DND-41 (cell line): Measurements from ENCODE around the gene SUCO.

Experiments
- ATAC-seq: fragments of 200-7000 bp; cut with Tn5 transposase; 3 replicates; pipeline ENCODE4 v1.9.1; 2021; ENCODE audit warnings: low read depth; ENCODE audit not compliant: insufficient read depth
- DNase-seq: peaks from one replicate; pipeline ENCODE4 v3.0.0-alpha.2; 2020
- H2AFZ ChIP-seq: 2 replicates; pipeline ENCODE4 v1.6.0; 2012; ENCODE audit warnings: low read depth, low read length
- H3K27ac ChIP-seq: 2 replicates; pipeline ENCODE4 v1.5.1; 2012; ENCODE audit warnings: low read length, inconsistent platforms
- H3K27me3 ChIP-seq: fragments of 200-600 bp; sonication (generic); 2 replicates; pipeline ENCODE4 v1.6.0; 2012; ENCODE audit warnings: low read length, mild to moderate bottlenecking, inconsistent platforms; ENCODE audit not compliant: insufficient read depth, poor library complexity
- H3K36me3 ChIP-seq: 2 replicates; pipeline ENCODE4 v1.5.1; 2012; ENCODE audit warnings: low read length, inconsistent platforms; ENCODE audit not compliant: insufficient read depth
- H3K4me1 ChIP-seq: 2 replicates; pipeline ENCODE4 v1.5.1; 2012; ENCODE audit warnings: mild to moderate bottlenecking, low read length; ENCODE audit not compliant: insufficient read depth
- H3K4me2 ChIP-seq: 2 replicates; pipeline ENCODE4 v1.6.0; 2012; ENCODE audit warnings: mild to moderate bottlenecking, moderate library complexity, low read length, inconsistent platforms; ENCODE audit not compliant: insufficient read depth
- H3K4me3 ChIP-seq, 2 experiments: fragments of 200-600 bp in 1 of 2; shearing (Covaris generic) in 1 of 2; 2 replicates each; pipeline ENCODE4 v1.5.1; 2012 to 2016; ENCODE audit warnings: inconsistent platforms in 2 of 2, low read length in 2 of 2, mild to moderate bottlenecking in 2 of 2, low read depth in 1 of 2, moderate library complexity in 1 of 2
- H3K79me2 ChIP-seq: 2 replicates; pipeline ENCODE4 v1.6.0; 2012; ENCODE audit warnings: low read length, inconsistent platforms; ENCODE audit not compliant: insufficient read depth
- H3K9ac ChIP-seq: 2 replicates; pipeline ENCODE4 v1.6.0; 2012; ENCODE audit warnings: low read depth, mild to moderate bottlenecking, inconsistent platforms, low read length, moderate library complexity
- H3K9me3 ChIP-seq: 2 replicates; pipeline ENCODE4 v1.5.1; 2012; ENCODE audit warnings: low read length, moderate library complexity, mild to moderate bottlenecking, inconsistent platforms; ENCODE audit not compliant: insufficient read depth, severe bottlenecking
- H4K20me1 ChIP-seq: 2 replicates; pipeline ENCODE4 v1.6.0; 2012; ENCODE audit warnings: low read length; ENCODE audit not compliant: insufficient read depth
- EZH2 ChIP-seq: IDR thresholded peaks from 3 replicates; pipeline ENCODE4 v1.6.1; 2012; ENCODE audit warnings: borderline replicate concordance, low read depth, mild to moderate bottlenecking, moderate library complexity, low read length, inconsistent platforms; ENCODE audit not compliant: severe bottlenecking
- TF ChIP-seq, protein P1 (sequence below): IDR thresholded peaks from 2 replicates; pipeline ENCODE4 v1.5.1; 2012; ENCODE audit warnings: borderline replicate concordance, low read length, moderate library complexity, mild to moderate bottlenecking; ENCODE audit not compliant: poor library complexity, severe bottlenecking; ENCODE audit errors: extremely low read depth

The SUCO gene

DNA sequence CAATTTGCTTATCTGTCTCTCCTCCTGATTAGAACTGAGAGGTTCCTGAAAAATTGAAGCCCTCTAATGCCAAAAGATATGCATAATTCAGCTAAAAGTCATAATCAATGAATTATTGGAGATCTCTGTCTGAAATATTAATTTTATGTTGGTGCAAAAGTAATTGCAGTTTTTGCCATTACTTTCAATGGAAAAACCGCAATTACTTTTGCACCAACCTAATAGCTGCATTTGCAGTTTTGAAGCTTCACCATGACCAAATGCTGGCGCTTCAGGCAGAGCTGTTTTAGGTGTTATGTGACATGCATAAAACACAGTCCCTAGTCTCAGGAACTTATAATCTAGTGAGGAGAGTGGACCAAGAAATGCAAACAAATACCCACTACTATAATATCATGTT is 96.2 kb downstream of the SUCO start:
- TF ChIP-seq, protein P1, sequence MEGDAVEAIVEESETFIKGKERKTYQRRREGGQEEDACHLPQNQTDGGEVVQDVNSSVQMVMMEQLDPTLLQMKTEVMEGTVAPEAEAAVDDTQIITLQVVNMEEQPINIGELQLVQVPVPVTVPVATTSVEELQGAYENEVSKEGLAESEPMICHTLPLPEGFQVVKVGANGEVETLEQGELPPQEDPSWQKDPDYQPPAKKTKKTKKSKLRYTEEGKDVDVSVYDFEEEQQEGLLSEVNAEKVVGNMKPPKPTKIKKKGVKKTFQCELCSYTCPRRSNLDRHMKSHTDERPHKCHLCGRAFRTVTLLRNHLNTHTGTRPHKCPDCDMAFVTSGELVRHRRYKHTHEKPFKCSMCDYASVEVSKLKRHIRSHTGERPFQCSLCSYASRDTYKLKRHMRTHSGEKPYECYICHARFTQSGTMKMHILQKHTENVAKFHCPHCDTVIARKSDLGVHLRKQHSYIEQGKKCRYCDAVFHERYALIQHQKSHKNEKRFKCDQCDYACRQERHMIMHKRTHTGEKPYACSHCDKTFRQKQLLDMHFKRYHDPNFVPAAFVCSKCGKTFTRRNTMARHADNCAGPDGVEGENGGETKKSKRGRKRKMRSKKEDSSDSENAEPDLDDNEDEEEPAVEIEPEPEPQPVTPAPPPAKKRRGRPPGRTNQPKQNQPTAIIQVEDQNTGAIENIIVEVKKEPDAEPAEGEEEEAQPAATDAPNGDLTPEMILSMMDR = no peak
- no peak for TF ChIP-seq EZH2
- DNase-seq (no peak), ATAC-seq (no peak)
- Histone ChIP-seq H3K9ac (no peak overlapping the region), H3K27me3 (no peaks in the 10 kb centered on the region), H3K79me2 (no peaks in the 10 kb centered on the region), H3K9me3 (peaks cover 5% of the 10 kb centered on the region), H3K4me1 (peaks cover 19% of the 10 kb centered on the region; the same call in 1 of the 2 replicates), H3K36me3 (no peaks in the 10 kb centered on the region), H3K4me2 (no peak overlapping the region), H3K27ac (no peak overlapping the region), H3K4me3 (no peak overlapping the region), H2AFZ (no peak overlapping the region), H4K20me1 (no peaks in the 10 kb centered on the region)

GRCh38 chr1:172629638-172630037 is 96.7 kb downstream of the SUCO start:
- Histone ChIP-seq H4K20me1 (no peaks in the 10 kb centered on the region), H3K27ac (no peak overlapping the region), H3K9me3 (peaks cover 5% of the 10 kb centered on the region), H3K4me1 (peaks cover 19% of the 10 kb centered on the region; the same call in 1 of the 2 replicates), H3K9ac (no peak overlapping the region), H3K79me2 (no peaks in the 10 kb centered on the region), H3K27me3 (no peaks in the 10 kb centered on the region), H3K4me3 (no peak overlapping the region), H3K4me2 (no peak overlapping the region), H2AFZ (no peak overlapping the region), H3K36me3 (no peaks in the 10 kb centered on the region)
- no peak for DNase-seq
- ATAC-seq = no peak; the same call in 2 of the 3 replicates
- TF ChIP-seq EZH2 = no peak
- TF ChIP-seq, protein P1 = no peak

DNA sequence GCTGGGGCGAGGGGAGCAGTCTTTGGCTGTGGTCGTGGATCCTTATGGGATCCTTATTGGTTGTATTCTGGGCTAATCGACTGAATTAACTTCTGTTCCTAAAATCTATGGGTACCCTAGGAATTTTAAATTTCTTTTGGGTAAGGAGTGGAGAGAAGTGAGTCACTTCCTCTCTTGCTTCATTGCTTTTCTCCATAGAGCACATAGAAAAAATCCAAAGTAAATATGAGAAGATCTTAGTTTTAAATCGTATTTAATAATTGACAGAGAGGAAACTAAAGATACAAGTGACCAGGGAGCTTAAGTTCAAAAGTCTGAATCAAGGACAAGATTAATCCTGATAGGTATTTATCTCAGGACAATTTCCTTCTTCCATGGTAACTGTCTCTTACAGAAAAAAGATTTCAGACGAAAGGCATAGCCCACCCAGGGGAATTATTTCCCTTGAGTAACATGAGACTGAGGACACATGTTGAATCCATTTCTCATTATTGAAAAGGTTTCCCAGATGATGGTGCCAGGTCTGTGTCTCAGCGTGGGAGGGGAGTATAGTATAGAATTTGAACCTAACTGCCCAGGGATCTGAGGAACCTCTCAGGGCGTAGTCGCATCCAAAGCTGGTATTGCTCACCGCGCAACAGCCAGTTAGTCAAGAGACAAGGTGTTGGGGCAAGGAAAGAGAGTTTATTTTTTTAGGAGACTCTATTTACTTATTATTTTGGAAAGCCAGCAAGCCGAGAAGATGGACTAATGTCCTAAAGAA is 97.3 kb downstream of the SUCO start:
- H3K79me2 ChIP-seq = no peaks in the 10 kb centered on the region
- H3K4me3 ChIP-seq = no peak overlapping the region
- H3K4me1 ChIP-seq = peaks cover 19% of the 10 kb centered on the region; the same call in 1 of the 2 replicates
- no peak for TF ChIP-seq EZH2
- TF ChIP-seq, protein P1 = no peak
- H3K4me2 ChIP-seq = no peak overlapping the region
- no peak overlapping the region for H2AFZ ChIP-seq
- peaks cover 5% of the 10 kb centered on the region for H3K9me3 ChIP-seq
- H3K27me3 ChIP-seq = no peaks in the 10 kb centered on the region
- H4K20me1 ChIP-seq = no peaks in the 10 kb centered on the region
- ATAC-seq (no peak), DNase-seq (no peak)
- no peaks in the 10 kb centered on the region for H3K36me3 ChIP-seq
- H3K27ac ChIP-seq = no peak overlapping the region
- H3K9ac ChIP-seq = no peak overlapping the region
